Activated CD4-positive, alpha-beta memory T cell treated with anti-CD3 and anti-CD28 coated beads, Interleukin-2, amount 10 ng/mL, durations not matched to agents 7 days and 5 days (primary cell): ENCODE results near the gene TPD52L2. TPM values are rescaled to one million over a fixed set of nuclear protein-coding genes. Genes with fewer than 3 reads are reported as not detected.
"Not testable (repeated sequence)": the region's sequence is repeated elsewhere in the genome, so short reads cannot be mapped to it uniquely, and the experiment has no call there.

ENCODE experiments used
- CTCF ChIA-PET: fragments of 350-600 bp; sonication (Branson Sonifier 250); formaldehyde crosslinking; loops from one replicate; lab custom pipeline; 2021; ENCODE audit warnings: antibody characterized with exemption, inconsistent platforms; lab: Charles Lee
- POLR2A ChIA-PET: fragments of 350-600 bp; sonication (Branson Sonifier 250); formaldehyde crosslinking; loops from one replicate; lab custom pipeline; 2021; ENCODE audit warnings: antibody characterized with exemption; lab: Charles Lee
- DNase-seq: peaks from one replicate; pipeline ENCODE4 v3.0.0-alpha.2; 2020
- H3K27ac Mint-ChIP-seq: one replicate; pipeline ENCODE4 v1.8.0; 2021; ENCODE audit warnings: mild to moderate bottlenecking, mixed read lengths
- H3K27me3 Mint-ChIP-seq: one replicate; pipeline ENCODE4 v1.8.0; 2021; ENCODE audit warnings: mixed read lengths
- H3K36me3 Mint-ChIP-seq: one replicate; pipeline ENCODE4 v1.8.0; 2021; ENCODE audit warnings: low read depth, mixed read lengths
- H3K4me1 Mint-ChIP-seq: one replicate; pipeline ENCODE4 v1.8.0; 2021; ENCODE audit warnings: mixed read lengths
- H3K4me3 Mint-ChIP-seq: one replicate; pipeline ENCODE4 v1.8.0; 2021; ENCODE audit warnings: mild to moderate bottlenecking, mixed read lengths
- H3K9me3 Mint-ChIP-seq: one replicate; pipeline ENCODE4 v1.8.0; 2021; ENCODE audit warnings: mixed read lengths
- total RNA-seq, 2 experiments: library from RNA; stranded (reverse); gene quantifications; one replicate each; pipeline ENCODE4 v1.2.3, GENCODE V29; 2021

The TPD52L2 gene
- total RNA-seq, 2 experiments from 2014 or later: 48.2 to 48.7 TPM

DNA sequence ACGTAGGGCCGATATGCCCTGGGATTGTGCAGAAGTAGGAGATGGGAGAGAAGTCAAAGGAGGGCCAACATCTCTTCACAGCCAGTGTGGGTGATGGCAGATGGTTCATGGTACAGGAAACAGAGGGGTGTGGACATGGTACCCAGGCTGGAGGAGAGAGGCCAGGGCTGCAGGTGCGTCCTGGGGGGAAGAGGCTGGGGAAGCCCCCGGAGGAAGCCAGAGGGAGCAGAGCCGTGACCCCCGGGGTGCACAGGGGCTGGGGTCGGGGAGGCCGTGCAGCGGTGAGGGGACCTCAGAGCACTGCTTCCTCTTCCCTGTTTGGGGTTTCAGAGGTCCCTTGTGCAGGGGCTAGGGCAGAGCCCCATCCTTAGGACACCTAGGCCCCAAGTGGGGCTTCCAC is 22.8 kb upstream of the TPD52L2 start:
- H3K9me3 Mint-ChIP-seq: no peaks in the 10 kb centered on the region
- H3K27ac Mint-ChIP-seq: no peak overlapping the region
- no peak for DNase-seq
- CTCF ChIA-PET: no interaction called here
- H3K36me3 Mint-ChIP-seq: no peaks in the 10 kb centered on the region
- peaks cover 29% of the 10 kb centered on the region for H3K27me3 Mint-ChIP-seq
- H3K4me1 Mint-ChIP-seq: peaks cover 34% of the 10 kb centered on the region
- POLR2A ChIA-PET: no interaction called here
- H3K4me3 Mint-ChIP-seq: no peak overlapping the region

DNA sequence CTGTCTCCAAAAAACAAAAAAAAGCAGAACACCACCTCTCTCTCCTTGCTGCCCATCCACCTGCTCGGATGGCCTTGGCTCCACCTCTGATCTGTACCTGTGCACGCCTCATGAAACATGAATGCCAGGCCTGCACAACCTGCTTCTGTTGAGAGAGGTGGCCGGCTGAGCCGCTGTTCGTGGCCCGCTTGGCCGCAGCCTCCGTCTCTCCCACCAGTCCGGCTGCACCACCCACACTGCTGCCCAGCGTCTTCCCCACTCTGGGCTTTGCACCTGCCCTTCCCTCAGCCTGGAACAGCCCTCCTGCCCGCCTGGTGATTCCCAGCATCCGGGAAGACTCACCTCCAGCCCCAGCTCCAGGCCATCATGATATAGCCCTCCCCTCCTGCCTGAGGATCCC is 21.8 kb upstream of the TPD52L2 start:
- Mint-ChIP-seq H3K4me1 (peaks cover 34% of the 10 kb centered on the region), H3K4me3 (no peak overlapping the region), H3K36me3 (no peaks in the 10 kb centered on the region), H3K27me3 (peaks cover 28% of the 10 kb centered on the region), H3K27ac (no peak overlapping the region), H3K9me3 (no peaks in the 10 kb centered on the region)
- POLR2A ChIA-PET: no interaction called here
- no peak for DNase-seq
- CTCF ChIA-PET: no interaction called here

- H3K4me3 Mint-ChIP-seq: no peak overlapping the region
- DNase-seq: no peak
- POLR2A ChIA-PET: no interaction called here
Measured at GRCh38 chr20:63843778-63844177, 21.3 kb upstream of the TPD52L2 start.

GRCh38 chr20:63844511-63844991 is 20.5 kb upstream of the TPD52L2 start:
- H3K9me3 Mint-ChIP-seq: no peaks in the 10 kb centered on the region
- H3K36me3 Mint-ChIP-seq: no peaks in the 10 kb centered on the region
- peaks cover 28% of the 10 kb centered on the region for H3K27me3 Mint-ChIP-seq
- peaks cover 34% of the 10 kb centered on the region for H3K4me1 Mint-ChIP-seq
- CTCF ChIA-PET: no interaction called here
- POLR2A ChIA-PET: no interaction called here
- no peak overlapping the region for H3K27ac Mint-ChIP-seq
- H3K4me3 Mint-ChIP-seq: no peak overlapping the region
- no peak for DNase-seq

More at GRCh38 chr20:63843778-63844177, 21.3 kb upstream of the TPD52L2 start:
- Mint-ChIP-seq H3K9me3 (no peaks in the 10 kb centered on the region), H3K27me3 (peaks cover 28% of the 10 kb centered on the region), H3K36me3 (no peaks in the 10 kb centered on the region), H3K27ac (no peak overlapping the region), H3K4me1 (peaks cover 34% of the 10 kb centered on the region)
- CTCF ChIA-PET: no interaction called here

GRCh38 chr20:63846128-63846771 is 18.8 kb upstream of the TPD52L2 start:
- Mint-ChIP-seq H3K27me3 (peaks cover 37% of the 10 kb centered on the region), H3K4me1 (peaks cover 43% of the 10 kb centered on the region), H3K4me3 (no peak overlapping the region), H3K27ac (no peak overlapping the region), H3K9me3 (no peaks in the 10 kb centered on the region), H3K36me3 (no peaks in the 10 kb centered on the region)
- POLR2A ChIA-PET: no interaction called here
- CTCF ChIA-PET: no interaction called here
- no peak for DNase-seq

DNA sequence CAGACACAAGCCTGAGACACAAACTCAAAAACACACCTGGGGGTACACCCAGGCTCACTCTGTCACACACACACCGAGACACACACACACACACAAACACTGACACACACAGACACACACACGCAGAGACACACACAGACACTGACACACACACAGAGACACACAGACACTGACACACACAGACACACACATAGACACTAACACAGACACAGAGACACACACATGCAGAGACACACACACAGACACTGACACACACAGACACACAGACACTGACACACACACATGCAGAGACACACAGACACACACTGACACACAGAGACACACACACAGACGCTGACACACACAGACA is 18.2 kb upstream of the TPD52L2 start:
- no peak overlapping the region for H3K4me3 Mint-ChIP-seq
- H3K9me3 Mint-ChIP-seq: no peaks in the 10 kb centered on the region
- H3K4me1 Mint-ChIP-seq: peaks cover 43% of the 10 kb centered on the region
- H3K27me3 Mint-ChIP-seq: peaks cover 39% of the 10 kb centered on the region
- no peak overlapping the region for H3K27ac Mint-ChIP-seq
- ChIA-PET POLR2A (no interaction called here), CTCF (no interaction called here)
- H3K36me3 Mint-ChIP-seq: no peaks in the 10 kb centered on the region
- DNase-seq: no peak

DNA sequence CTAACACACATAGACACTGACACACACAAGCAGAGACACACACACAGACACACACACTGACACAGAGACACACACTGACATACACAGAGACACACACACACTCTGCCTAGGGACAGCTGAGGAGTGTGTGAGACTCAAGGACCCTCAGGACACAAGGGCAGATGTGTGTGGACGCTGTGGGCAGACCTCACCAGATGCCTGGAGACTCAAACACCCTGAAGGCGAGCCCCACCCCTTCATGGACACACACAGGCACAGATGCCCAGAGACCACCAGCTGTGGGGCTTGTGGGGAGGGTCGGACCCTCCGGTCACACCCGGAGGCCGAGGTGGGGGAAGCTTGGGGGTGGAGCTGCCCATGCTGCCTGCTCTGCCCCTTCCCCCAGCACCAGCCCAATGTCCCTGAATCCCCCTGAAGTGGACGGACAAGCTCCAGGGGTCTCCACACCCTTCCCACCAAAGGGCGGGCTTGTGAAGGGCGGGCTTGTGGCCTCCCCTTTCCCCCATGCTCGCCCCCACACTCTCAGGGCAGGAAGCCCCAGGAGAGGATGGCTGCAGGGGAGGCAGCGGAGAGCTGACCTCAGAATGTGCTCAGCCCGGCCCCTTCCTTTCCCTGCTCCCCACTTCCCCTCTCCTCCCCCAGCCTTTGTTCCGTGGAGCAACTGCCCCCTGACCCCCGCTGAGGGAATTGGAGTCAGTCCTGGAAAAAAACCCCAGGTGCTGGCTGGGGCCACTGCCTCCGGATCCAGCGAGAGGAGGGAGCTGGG is 17.6 kb upstream of the TPD52L2 start:
- ChIA-PET CTCF (interaction anchor here (0.6 kb wide), 1 partner anchor 61 kb away, joined by 3 read pairs; no protein-coding TSS in a partner anchor), POLR2A (interaction anchor here (0.7 to 1.6 kb wide), 3 partner anchors 10 to 111 kb away, joined by 3 to 4 read pairs (median 3); partner anchors contain the start of genes LIME1 and TPD52L2)
- H3K27ac Mint-ChIP-seq: no peak overlapping the region
- H3K27me3 Mint-ChIP-seq: peaks cover 39% of the 10 kb centered on the region
- H3K4me3 Mint-ChIP-seq: no peak overlapping the region
- peaks cover 40% of the 10 kb centered on the region for H3K4me1 Mint-ChIP-seq
- H3K36me3 Mint-ChIP-seq: no peaks in the 10 kb centered on the region
- H3K9me3 Mint-ChIP-seq: no peaks in the 10 kb centered on the region
- DNase-seq: no peak

GRCh38 chr20:63848003-63848911 is 16.8 kb upstream of the TPD52L2 start:
- CTCF ChIA-PET: interaction anchor here (0.6 kb wide), 1 partner anchor 62 kb away, joined by 3 read pairs; no protein-coding TSS in a partner anchor
- H3K27me3 Mint-ChIP-seq: peaks cover 36% of the 10 kb centered on the region
- H3K36me3 Mint-ChIP-seq: no peaks in the 10 kb centered on the region
- DNase-seq: no peak
- no peak overlapping the region for H3K27ac Mint-ChIP-seq
- peaks cover 37% of the 10 kb centered on the region for H3K4me1 Mint-ChIP-seq
- H3K9me3 Mint-ChIP-seq: no peaks in the 10 kb centered on the region
- POLR2A ChIA-PET: interaction anchor here (0.7 to 1.6 kb wide), 3 partner anchors 10 to 112 kb away, joined by 3 to 4 read pairs (median 3); partner anchors contain the start of genes LIME1 and TPD52L2
- no peak overlapping the region for H3K4me3 Mint-ChIP-seq

DNA sequence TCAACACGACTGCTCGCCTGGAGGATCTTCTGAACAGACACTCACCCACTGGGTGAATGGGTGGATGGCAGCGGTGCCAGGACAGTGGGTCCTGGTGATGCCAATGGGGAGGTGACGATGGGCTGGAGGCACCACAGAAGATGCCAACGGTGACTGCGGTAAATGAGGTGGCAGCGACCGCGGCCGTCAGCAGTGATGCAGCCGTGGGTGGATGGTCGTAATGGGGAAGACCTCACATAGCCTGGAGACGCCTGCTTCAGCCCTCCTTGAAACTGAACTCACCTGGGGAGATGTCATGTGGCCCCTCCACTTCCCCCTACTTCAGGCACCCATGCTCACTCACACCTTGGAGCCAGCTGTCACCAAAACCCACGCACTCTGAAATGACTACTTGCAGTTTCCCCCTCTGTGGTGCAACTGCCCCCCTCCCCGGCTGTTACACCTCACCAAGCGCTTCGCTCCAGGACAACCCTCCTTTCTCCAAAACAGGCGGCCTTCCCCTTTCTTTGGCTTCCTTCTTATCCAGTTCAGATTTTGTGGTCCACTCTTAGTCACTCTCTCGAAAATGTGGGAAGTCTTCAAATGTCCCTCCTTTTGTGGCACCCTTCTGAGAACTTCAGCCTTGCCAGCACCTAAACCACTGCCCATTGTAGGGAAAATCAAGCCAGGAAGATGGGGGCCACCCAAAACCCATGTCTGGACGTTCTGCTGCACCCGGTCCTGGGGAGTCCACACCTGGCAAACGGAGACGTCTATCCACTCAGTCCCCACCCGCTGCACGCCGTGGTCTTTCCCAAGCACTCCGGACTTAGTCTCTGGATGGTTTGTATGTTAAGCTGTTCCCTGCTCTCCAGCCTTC is 14.2 kb upstream of the TPD52L2 start:
- Mint-ChIP-seq H3K4me1 (peaks cover 14% of the 10 kb centered on the region), H3K36me3 (no peaks in the 10 kb centered on the region), H3K4me3 (no peak overlapping the region), H3K27ac (no peak overlapping the region), H3K27me3 (peaks cover 18% of the 10 kb centered on the region), H3K9me3 (no peaks in the 10 kb centered on the region)
- CTCF ChIA-PET: interaction anchor here (0.9 kb wide), 1 partner anchor 625 kb away, joined by 3 read pairs; no protein-coding TSS in a partner anchor
- DNase-seq: peak; percentile 32
- POLR2A ChIA-PET: interaction anchor here (0.7 to 1.0 kb wide), 3 partner anchors 14 to 109 kb away, joined by 3 read pairs; partner anchors contain the start of gene TPD52L2

- ChIA-PET CTCF (interaction anchor here (0.9 kb wide), 1 partner anchor 626 kb away, joined by 3 read pairs; no protein-coding TSS in a partner anchor), POLR2A (interaction anchor here (0.7 to 0.8 kb wide), 2 partner anchors 12 to 14 kb away, joined by 3 read pairs; no protein-coding TSS in a partner anchor)
- DNase-seq, H3K27ac Mint-ChIP-seq, H3K36me3 Mint-ChIP-seq, H3K9me3 Mint-ChIP-seq, H3K4me3 Mint-ChIP-seq: not testable (repeated sequence)
- Mint-ChIP-seq H3K27me3 (peaks cover 15% of the 10 kb centered on the region), H3K4me1 (peaks cover 11% of the 10 kb centered on the region)
Measured at GRCh38 chr20:63851548-63851943, 13.5 kb upstream of the TPD52L2 start.

DNA sequence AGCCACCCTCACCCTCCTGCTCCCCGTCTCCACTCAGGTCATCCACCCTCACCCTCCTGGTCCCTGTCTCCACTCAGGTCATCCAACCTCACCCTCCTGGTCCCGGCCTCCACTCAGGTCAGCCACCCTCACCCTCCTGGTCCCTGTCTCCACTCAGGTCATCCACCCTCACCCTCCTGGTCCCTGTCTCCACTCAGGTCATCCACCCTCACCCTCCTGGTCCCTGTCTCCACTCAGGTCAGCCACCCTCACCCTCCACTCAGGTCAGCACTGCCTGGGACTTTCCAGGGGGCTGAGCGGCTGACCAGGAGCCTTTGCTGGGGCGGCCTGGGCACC is 11.4 kb upstream of the TPD52L2 start:
- H3K27ac Mint-ChIP-seq, H3K4me3 Mint-ChIP-seq, H3K36me3 Mint-ChIP-seq, H3K9me3 Mint-ChIP-seq, CTCF ChIA-PET, DNase-seq: not testable (repeated sequence)
- POLR2A ChIA-PET: interaction anchor here (1.9 kb wide), 1 partner anchor 12 kb away, joined by 9 read pairs; the partner anchor contains the start of gene TPD52L2
- Mint-ChIP-seq H3K27me3 (peaks cover 15% of the 10 kb centered on the region), H3K4me1 (peaks cover 19% of the 10 kb centered on the region)
